Right lobe of liver (tissue), 6 donors: Measurements from ENCODE around the gene KIAA0513. TPM values are rescaled to one million over a fixed set of nuclear protein-coding genes. Genes with fewer than 3 reads are reported as not detected.

Source experiments
- ATAC-seq, 4 donors: fragments of 200-7000 bp; cut with Tn5 transposase; one replicate each; pipeline ENCODE4 v1.9.1; 2020; ENCODE audit warnings: mild to moderate bottlenecking in 4 of 4, moderate library complexity in 4 of 4
- DNase-seq, 3 donors: peaks; one replicate each; pipeline ENCODE4 v3.0.0-alpha.2; 2020
- H3K27ac ChIP-seq, 3 donors: fragments of 200-600 bp; one replicate each; pipeline ENCODE4 v1.8.0; 2022
- H3K27me3 ChIP-seq, 2 donors: fragments of 200-600 bp; one replicate each; pipeline ENCODE4 v1.8.0; 2022
- H3K36me3 ChIP-seq, 4 donors: fragments of 200-600 bp; sonication (generic) in 1 of 4; one replicate each; pipeline versions ENCODE4 v1.5.1 to v1.8.0; 2017 to 2022; ENCODE audit warnings: control low read depth in 1 of 4
- H3K4me1 ChIP-seq, 4 donors: fragments of 200-600 bp; sonication (generic) in 1 of 4; one replicate each; pipeline versions ENCODE4 v1.5.1 to v1.8.0; 2017 to 2022; ENCODE audit warnings: control low read depth in 1 of 4
- H3K4me3 ChIP-seq, 3 donors: fragments of 200-600 bp; one replicate each; pipeline ENCODE4 v1.8.0; 2022
- H3K9me3 ChIP-seq, 4 donors: fragments of 200-600 bp; sonication (generic) in 1 of 4; one replicate each; pipeline versions ENCODE4 v1.5.1 to v1.8.0; 2017 to 2022; ENCODE audit warnings: control low read depth in 1 of 4
- CTCF ChIP-seq, 4 donors: fragments of 200-600 bp in 3 of 4; fragments of 450-650 bp in 1 of 4; IDR thresholded peaks; one replicate each; pipeline versions ENCODE4 v1.5.1 to v1.8.0; 2016 to 2022; ENCODE audit warnings: antibody characterized with exemption in 4 of 4, mild to moderate bottlenecking in 2 of 4
- POLR2A ChIP-seq: fragments of 450-650 bp; IDR thresholded peaks from one replicate; pipeline ENCODE4 v1.6.1; 2017; ENCODE audit warnings: antibody characterized with exemption, mild to moderate bottlenecking
- WGBS: methylation state at CpG from one replicate; pipeline ENCODE4 v1.1.6; 2018; ENCODE audit warnings: low coverage, low lambda C conversion rate; ENCODE audit not compliant: insufficient coverage; ENCODE audit errors: missing lambda C conversion rate; 5-methylcytosine and 5-hydroxymethylcytosine counted together
- intact Hi-C, 2 donors: fragments of 100-400 bp; cut with DNase I; formaldehyde crosslinking; loops; one replicate each; pipeline versions ENCODE4 v1.11.2 to v1.14.1; 2022
- total RNA-seq, 6 experiments: library from RNA; depleted of rRNA in 2 of 6; stranded (reverse); fragments of >200 nt in 2 of 6; fragmentation: NEBNext Ultra II Directional in 3 of 6; extraction: Animal tissue kit (Norgen Biotek cat#: 25700) in 3 of 6; gene quantifications; one replicate each; pipeline versions ENCODE4 v1.1.0 to v1.2.4, GENCODE V29; 2016 to 2023
- donor health status: DM: no; HTN: yes; CAD: no.
- donor health status: DM: no; HTN: no; CAD: no.
- donor health status: DM: no; HTN: no; CAD: no.
- donor health status: DM: no; HTN: yes; CAD: no.
- donor health status: DM: no; HTN: yes; CAD: no.

Gene KIAA0513
- total RNA-seq, 6 experiments from 2014 or later: 2.6 to 7.4 (median 4.7) TPM

GRCh38 chr16:85045077-85045476 lies 17.5 kb downstream of the KIAA0513 start:
- no peaks in the 10 kb centered on the region for H3K36me3 ChIP-seq
- H3K9me3 ChIP-seq: no peaks in the 10 kb centered on the region
- H3K4me1 ChIP-seq: no peaks in the 10 kb centered on the region
- no peak overlapping the region for H3K27ac ChIP-seq
- H3K27me3 ChIP-seq: no peaks in the 10 kb centered on the region
- 92% methylated on average over 4 of the region's 5 CpGs for WGBS
- ATAC-seq (no peak), DNase-seq (no peak)
- intact Hi-C loops: no loop called here
- TF ChIP-seq CTCF (IDR thresholded peaks at IDR 0.05) (no peak), POLR2A (no peak)
- no peak overlapping the region for H3K4me3 ChIP-seq

- no peaks in the 10 kb centered on the region for H3K4me1 ChIP-seq
- DNase-seq (no peak), ATAC-seq (no peak)
- no peak for TF ChIP-seq CTCF (IDR thresholded peaks at IDR 0.05)
- TF ChIP-seq POLR2A: no peak
- no peaks in the 10 kb centered on the region for H3K9me3 ChIP-seq
- H3K27ac ChIP-seq: no peak overlapping the region
- 98% methylated on average over 12 of the region's 23 CpGs for WGBS
- H3K27me3 ChIP-seq: no peaks in the 10 kb centered on the region
- H3K4me3 ChIP-seq: no peak overlapping the region
- no peaks in the 10 kb centered on the region for H3K36me3 ChIP-seq
- intact Hi-C loops: no loop called here
Measured at GRCh38 chr16:85045641-85046471, 18.3 kb downstream of the KIAA0513 start.

GRCh38 chr16:85046472-85046916 lies 18.9 kb downstream of the KIAA0513 start:
- H3K4me3 ChIP-seq: no peak overlapping the region
- no peak for DNase-seq
- TF ChIP-seq POLR2A (no peak), CTCF (IDR thresholded peaks at IDR 0.05) (no peak)
- no peaks in the 10 kb centered on the region for H3K27me3 ChIP-seq
- no peaks in the 10 kb centered on the region for H3K36me3 ChIP-seq
- H3K9me3 ChIP-seq: no peaks in the 10 kb centered on the region
- intact Hi-C loops: no loop called here
- no peaks in the 10 kb centered on the region for H3K4me1 ChIP-seq
- no peak overlapping the region for H3K27ac ChIP-seq
- peak in 2 of 4 donors; percentile 38 to 42 for ATAC-seq
- 73% methylated on average over 7 of the region's 8 CpGs for WGBS

GRCh38 chr16:85046931-85047866 lies 19.6 kb downstream of the KIAA0513 start:
- Histone ChIP-seq H3K4me1 (no peaks in the 10 kb centered on the region), H3K27ac (no peak overlapping the region), H3K36me3 (no peaks in the 10 kb centered on the region), H3K4me3 (no peak overlapping the region), H3K9me3 (no peaks in the 10 kb centered on the region), H3K27me3 (no peaks in the 10 kb centered on the region)
- intact Hi-C loops: no loop called here
- ATAC-seq (peak; percentile 41 to 64 (median 58)), DNase-seq (peak in 1 of 3 donors; percentile 37)
- TF ChIP-seq POLR2A (no peak), CTCF (IDR thresholded peaks at IDR 0.05) (no peak)
- WGBS: 64% methylated on average over 18 of the region's 20 CpGs
